Measurements from ENCODE around the gene BICD1.

BICD1 gene

DNA sequence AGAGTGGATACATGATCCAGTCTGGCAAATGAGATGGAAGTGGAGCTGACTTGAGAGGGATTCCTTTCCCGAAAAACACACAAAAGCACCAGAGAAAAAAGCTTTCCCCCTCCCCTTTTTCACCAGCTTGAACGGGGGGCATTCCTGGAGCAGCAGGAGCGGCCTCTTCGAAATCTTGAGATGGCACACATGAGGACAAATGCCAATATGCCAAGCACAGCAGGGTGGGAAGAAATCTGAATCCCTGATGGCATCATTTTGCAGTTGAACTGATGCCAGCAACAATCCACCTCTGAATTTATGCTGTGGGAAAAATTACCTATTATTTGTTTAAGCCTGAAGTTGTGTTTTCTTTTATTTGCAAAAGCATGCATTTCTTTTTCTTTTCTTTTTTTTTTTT is 29.7 kb upstream of the BICD1 start:
- TF ChIP-seq NFIC (IDR thresholded peaks at IDR 0.05): 0 out of 2 replicates have a peak, but pooled peaks have one; percentile 20
- no peak for TF ChIP-seq FOXM1 (IDR thresholded peaks at IDR 0.05; ENCODE audit: borderline replicate concordance, low read depth)
- TF ChIP-seq CREB1 (IDR thresholded peaks at IDR 0.05; ENCODE audit: low read depth): no peak
- no peak for TF ChIP-seq TAF1 (IDR thresholded peaks at IDR 0.05; ENCODE audit: low read depth)
- TF ChIP-seq EP300 (IDR thresholded peaks at IDR 0.05; ENCODE audit: borderline replicate concordance): no peak

DNA sequence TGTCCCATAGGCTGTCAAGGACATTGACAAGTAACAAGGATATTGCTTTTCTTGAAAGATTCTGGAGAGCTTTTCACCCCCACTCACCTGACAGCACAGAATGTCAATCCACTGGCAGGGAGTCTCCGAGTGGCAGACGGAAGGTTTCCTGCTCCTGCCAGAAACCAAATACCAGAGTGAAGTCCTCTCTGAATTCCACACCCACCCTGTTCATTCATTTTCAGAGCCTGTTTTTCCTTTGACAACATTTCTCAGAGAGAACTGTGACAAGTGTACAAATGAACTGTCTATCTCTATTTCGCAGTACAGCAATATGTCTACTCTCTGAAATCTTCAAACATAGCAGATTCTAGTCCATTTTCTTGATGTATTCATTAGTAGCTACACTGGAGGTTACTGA is 26.2 kb upstream of the BICD1 start:
- TF ChIP-seq, protein P1, sequence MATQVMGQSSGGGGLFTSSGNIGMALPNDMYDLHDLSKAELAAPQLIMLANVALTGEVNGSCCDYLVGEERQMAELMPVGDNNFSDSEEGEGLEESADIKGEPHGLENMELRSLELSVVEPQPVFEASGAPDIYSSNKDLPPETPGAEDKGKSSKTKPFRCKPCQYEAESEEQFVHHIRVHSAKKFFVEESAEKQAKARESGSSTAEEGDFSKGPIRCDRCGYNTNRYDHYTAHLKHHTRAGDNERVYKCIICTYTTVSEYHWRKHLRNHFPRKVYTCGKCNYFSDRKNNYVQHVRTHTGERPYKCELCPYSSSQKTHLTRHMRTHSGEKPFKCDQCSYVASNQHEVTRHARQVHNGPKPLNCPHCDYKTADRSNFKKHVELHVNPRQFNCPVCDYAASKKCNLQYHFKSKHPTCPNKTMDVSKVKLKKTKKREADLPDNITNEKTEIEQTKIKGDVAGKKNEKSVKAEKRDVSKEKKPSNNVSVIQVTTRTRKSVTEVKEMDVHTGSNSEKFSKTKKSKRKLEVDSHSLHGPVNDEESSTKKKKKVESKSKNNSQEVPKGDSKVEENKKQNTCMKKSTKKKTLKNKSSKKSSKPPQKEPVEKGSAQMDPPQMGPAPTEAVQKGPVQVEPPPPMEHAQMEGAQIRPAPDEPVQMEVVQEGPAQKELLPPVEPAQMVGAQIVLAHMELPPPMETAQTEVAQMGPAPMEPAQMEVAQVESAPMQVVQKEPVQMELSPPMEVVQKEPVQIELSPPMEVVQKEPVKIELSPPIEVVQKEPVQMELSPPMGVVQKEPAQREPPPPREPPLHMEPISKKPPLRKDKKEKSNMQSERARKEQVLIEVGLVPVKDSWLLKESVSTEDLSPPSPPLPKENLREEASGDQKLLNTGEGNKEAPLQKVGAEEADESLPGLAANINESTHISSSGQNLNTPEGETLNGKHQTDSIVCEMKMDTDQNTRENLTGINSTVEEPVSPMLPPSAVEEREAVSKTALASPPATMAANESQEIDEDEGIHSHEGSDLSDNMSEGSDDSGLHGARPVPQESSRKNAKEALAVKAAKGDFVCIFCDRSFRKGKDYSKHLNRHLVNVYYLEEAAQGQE (IDR thresholded peaks at IDR 0.05; ENCODE audit: low read depth): no peak
- TF ChIP-seq NFIC (IDR thresholded peaks at IDR 0.05) (no peak), TAF1 (IDR thresholded peaks at IDR 0.05; ENCODE audit: low read depth) (no peak), TCF12 (IDR thresholded peaks at IDR 0.05; ENCODE audit: low read depth) (no peak), RAD21 (IDR thresholded peaks at IDR 0.05; ENCODE audit: low read depth) (no peak), CREB1 (IDR thresholded peaks at IDR 0.05; ENCODE audit: low read depth) (no peak), EP300 (IDR thresholded peaks at IDR 0.05; ENCODE audit: borderline replicate concordance) (no peak), YY1 (IDR thresholded peaks at IDR 0.05; ENCODE audit: low read depth) (no peak), CEBPB (IDR thresholded peaks at IDR 0.05) (no peak), ZBTB7A (IDR thresholded peaks at IDR 0.05; ENCODE audit: low read depth) (no peak), TEAD4 (IDR thresholded peaks at IDR 0.05) (no peak), EGR1 (IDR thresholded peaks at IDR 0.05) (no peak), FOXM1 (IDR thresholded peaks at IDR 0.05; ENCODE audit: borderline replicate concordance, low read depth) (no peak)
- TF ChIP-seq, protein P2, sequence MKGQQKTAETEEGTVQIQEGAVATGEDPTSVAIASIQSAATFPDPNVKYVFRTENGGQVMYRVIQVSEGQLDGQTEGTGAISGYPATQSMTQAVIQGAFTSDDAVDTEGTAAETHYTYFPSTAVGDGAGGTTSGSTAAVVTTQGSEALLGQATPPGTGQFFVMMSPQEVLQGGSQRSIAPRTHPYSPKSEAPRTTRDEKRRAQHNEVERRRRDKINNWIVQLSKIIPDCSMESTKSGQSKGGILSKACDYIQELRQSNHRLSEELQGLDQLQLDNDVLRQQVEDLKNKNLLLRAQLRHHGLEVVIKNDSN (IDR thresholded peaks at IDR 0.05): no peak
- TF ChIP-seq, protein P3, sequence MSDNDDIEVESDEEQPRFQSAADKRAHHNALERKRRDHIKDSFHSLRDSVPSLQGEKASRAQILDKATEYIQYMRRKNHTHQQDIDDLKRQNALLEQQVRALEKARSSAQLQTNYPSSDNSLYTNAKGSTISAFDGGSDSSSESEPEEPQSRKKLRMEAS (IDR thresholded peaks at IDR 0.05): no peak

DNA sequence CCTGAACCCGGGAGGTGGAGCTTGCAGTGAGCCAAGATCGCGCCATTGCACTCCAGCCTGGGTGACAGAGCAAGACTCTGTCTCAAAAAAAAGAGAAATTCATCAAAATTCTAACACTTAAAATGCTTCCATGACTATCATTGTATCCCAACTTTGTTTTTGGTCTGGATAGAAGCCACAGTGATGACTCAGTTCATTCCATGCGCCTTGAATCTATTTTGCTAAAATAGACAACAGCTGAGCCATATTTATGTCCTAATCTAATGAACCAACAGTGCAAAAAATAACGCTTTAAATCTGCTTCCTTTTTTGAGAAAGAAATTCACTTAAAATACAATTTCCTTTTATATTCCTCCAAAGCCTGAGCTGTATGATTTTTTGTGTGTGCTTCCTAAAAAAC is 23.2 kb upstream of the BICD1 start:
- TF ChIP-seq FOXM1 (IDR thresholded peaks at IDR 0.05; ENCODE audit: borderline replicate concordance, low read depth) (no peak), EGR1 (IDR thresholded peaks at IDR 0.05) (no peak), EP300 (IDR thresholded peaks at IDR 0.05; ENCODE audit: borderline replicate concordance) (no peak), YY1 (IDR thresholded peaks at IDR 0.05; ENCODE audit: low read depth) (no peak), CREB1 (IDR thresholded peaks at IDR 0.05; ENCODE audit: low read depth) (no peak), TAF1 (IDR thresholded peaks at IDR 0.05; ENCODE audit: low read depth) (no peak), CEBPB (IDR thresholded peaks at IDR 0.05) (no peak), NFIC (IDR thresholded peaks at IDR 0.05) (no peak)

DNA sequence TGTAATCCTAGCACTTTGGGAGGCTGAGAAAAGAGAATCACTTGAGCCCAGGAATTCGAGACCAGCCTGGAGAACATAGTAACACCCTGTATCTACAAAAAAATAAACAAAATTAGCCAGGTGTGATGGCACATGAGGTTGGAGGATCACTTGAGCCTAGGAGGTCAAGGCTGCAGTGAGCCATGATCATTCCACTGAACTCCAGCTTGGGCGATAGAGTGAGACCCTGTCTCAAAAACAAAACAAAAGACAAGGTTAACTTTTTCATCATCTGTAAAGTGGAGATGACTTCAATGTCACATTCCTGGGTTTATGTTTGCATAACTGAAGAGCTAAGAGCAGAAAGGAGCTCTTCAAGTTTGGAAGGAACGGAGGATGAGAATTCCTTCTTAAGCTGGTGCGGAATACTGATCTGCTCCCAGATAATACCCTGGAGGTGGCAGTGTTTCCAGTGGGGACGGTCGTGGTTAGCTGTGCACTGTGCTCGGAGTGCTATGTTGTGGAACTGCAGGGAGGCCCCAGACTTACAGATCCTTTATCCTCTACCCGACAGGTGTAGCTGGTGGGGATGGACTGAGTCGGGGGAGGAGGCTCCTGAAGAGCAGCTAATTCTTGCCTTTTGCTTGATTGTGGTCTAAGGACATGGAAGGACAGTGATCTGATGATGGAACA is 22.5 kb upstream of the BICD1 start:
- TF ChIP-seq EGR1 (IDR thresholded peaks at IDR 0.05) (no peak), CEBPB (IDR thresholded peaks at IDR 0.05) (no peak), RAD21 (IDR thresholded peaks at IDR 0.05; ENCODE audit: low read depth) (no peak), FOXM1 (IDR thresholded peaks at IDR 0.05; ENCODE audit: borderline replicate concordance, low read depth) (no peak), TAF1 (IDR thresholded peaks at IDR 0.05; ENCODE audit: low read depth) (no peak), TEAD4 (IDR thresholded peaks at IDR 0.05) (no peak), EP300 (IDR thresholded peaks at IDR 0.05; ENCODE audit: borderline replicate concordance) (no peak), TCF12 (IDR thresholded peaks at IDR 0.05; ENCODE audit: low read depth) (no peak), NFIC (IDR thresholded peaks at IDR 0.05) (no peak), YY1 (IDR thresholded peaks at IDR 0.05; ENCODE audit: low read depth) (no peak), ZBTB7A (IDR thresholded peaks at IDR 0.05; ENCODE audit: low read depth) (no peak), CREB1 (IDR thresholded peaks at IDR 0.05; ENCODE audit: low read depth) (no peak)
- TF ChIP-seq, protein P2 (IDR thresholded peaks at IDR 0.05): no peak
- TF ChIP-seq, protein P1 (IDR thresholded peaks at IDR 0.05; ENCODE audit: low read depth): no peak
- TF ChIP-seq, protein P3 (IDR thresholded peaks at IDR 0.05): no peak

DNA sequence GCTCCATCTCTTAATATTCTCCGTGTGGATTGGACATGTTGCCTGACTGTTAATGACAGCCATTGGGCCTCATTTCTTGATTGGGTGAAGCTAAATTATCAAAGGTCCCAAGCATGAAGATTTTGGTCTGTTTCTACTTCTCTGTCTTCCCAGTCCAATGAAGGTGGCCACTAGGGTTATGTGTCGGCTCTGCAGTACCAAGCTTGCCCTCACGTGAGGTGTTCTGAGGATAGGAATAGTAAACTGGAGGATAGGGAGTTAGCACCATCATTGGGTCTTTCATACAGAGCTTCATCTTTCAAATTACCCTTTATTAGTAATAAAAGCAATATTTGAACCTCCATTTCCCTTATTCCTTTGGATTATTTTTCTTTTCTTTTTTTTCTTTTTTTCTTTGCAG is 21.9 kb upstream of the BICD1 start:
- TF ChIP-seq CEBPB (IDR thresholded peaks at IDR 0.05) (no peak), TEAD4 (IDR thresholded peaks at IDR 0.05) (no peak)

DNA sequence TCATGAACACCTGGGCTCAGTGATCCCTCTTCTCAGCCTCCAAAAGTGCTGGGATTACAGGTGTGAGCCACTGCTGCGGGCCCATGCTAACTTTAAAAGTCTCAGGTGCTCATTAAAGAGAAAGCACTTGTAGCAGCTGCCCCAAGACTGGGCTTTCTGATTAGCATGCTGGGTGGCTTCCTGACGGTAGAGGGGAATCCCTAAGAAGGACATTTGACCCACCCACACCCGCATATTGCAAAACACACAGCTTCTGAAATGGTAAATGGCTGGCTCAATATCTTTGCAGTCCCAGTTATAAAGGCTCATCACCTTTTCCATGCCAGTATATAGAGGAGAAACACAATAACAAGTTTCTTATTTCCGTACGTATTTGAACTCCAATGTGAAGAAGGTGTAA is 19.3 kb upstream of the BICD1 start:
- TF ChIP-seq, protein P3 (IDR thresholded peaks at IDR 0.05): no peak
- TF ChIP-seq YY1 (IDR thresholded peaks at IDR 0.05; ENCODE audit: low read depth) (no peak), ZBTB7A (IDR thresholded peaks at IDR 0.05; ENCODE audit: low read depth) (no peak), TCF12 (IDR thresholded peaks at IDR 0.05; ENCODE audit: low read depth) (no peak), EP300 (IDR thresholded peaks at IDR 0.05; ENCODE audit: borderline replicate concordance) (no peak), RAD21 (IDR thresholded peaks at IDR 0.05; ENCODE audit: low read depth) (no peak), CEBPB (IDR thresholded peaks at IDR 0.05) (no peak), CREB1 (IDR thresholded peaks at IDR 0.05; ENCODE audit: low read depth) (no peak), FOXM1 (IDR thresholded peaks at IDR 0.05; ENCODE audit: borderline replicate concordance, low read depth) (no peak), NFIC (IDR thresholded peaks at IDR 0.05) (no peak), EGR1 (IDR thresholded peaks at IDR 0.05) (no peak), TEAD4 (IDR thresholded peaks at IDR 0.05) (no peak), TAF1 (IDR thresholded peaks at IDR 0.05; ENCODE audit: low read depth) (no peak)
- TF ChIP-seq, protein P2 (IDR thresholded peaks at IDR 0.05): no peak
- TF ChIP-seq, protein P1 (IDR thresholded peaks at IDR 0.05; ENCODE audit: low read depth): no peak
